K562 (cell line): ENCODE results near the gene EIF2AK2. TPM values are rescaled to one million over a fixed set of nuclear protein-coding genes. Genes with fewer than 3 reads are reported as not detected.
A peak's percentile ranks its signal among the peaks of the same experiment; 100 is the strongest.

Experiments used
- ATF7 ChIP-seq: fragments of 450-650 bp; IDR thresholded peaks from 2 replicates; pipeline ENCODE4 v1.7.1; 2014; ENCODE audit warnings: mild to moderate bottlenecking, moderate library complexity
- RAD51 ChIP-seq: fragments of 450-650 bp; IDR thresholded peaks from 2 replicates; pipeline ENCODE4 v1.7.1; 2016; ENCODE audit warnings: low read depth, mild to moderate bottlenecking, borderline replicate concordance
- RFX7 ChIP-seq: fragments of 250-450 bp; sonication (Bioruptor Pico); IDR thresholded peaks from 2 replicates; pipeline ENCODE4 v1.5.1; 2021; ENCODE audit warnings: mild to moderate bottlenecking
- SPI1 ChIP-seq: IDR thresholded peaks from 2 replicates; pipeline ENCODE4 v1.6.1; 2011; ENCODE audit warnings: low read depth, low read length, control low read depth, borderline replicate concordance
- ZC3H11A ChIP-seq: IDR thresholded peaks from 2 replicates; pipeline ENCODE4 v1.6.1; 2012; ENCODE audit warnings: low read depth, low read length, improper control_type of control experiment
- polyA plus RNA-seq, 8 experiments: library from polyadenylated mRNA; depleted of rRNA in 4 of 8; stranded (reverse) in 5 of 8; unstranded in 3 of 8; fragments of >200 nt; fragmentation: Nextera tagmentation in 2 of 8; fragmentation: Illumina TruSeq in 1 of 8; extraction: Ambion mirVana in 2 of 8; extraction: Trizol in 1 of 8; gene quantifications; 2 replicates each; pipeline versions ENCODE4 v1.2.1 to v1.2.3, GENCODE V29; 2011 to 2014; ENCODE audit warnings: inconsistent platforms in 1 of 8, missing spikeins in 1 of 8
- total RNA-seq, 7 experiments: library from RNA; depleted of rRNA in 6 of 7; stranded (reverse); fragments of >200 nt in 6 of 7; fragmentation: Illumina TruSeq in 2 of 7; extraction: Trizol in 2 of 7; gene quantifications; 2 replicates each; pipeline versions ENCODE4 v1.2.1 to v1.2.3, GENCODE V29; 2011 to 2021; ENCODE audit warnings: low replicate concordance in 1 of 7
- TF ChIP-seq, protein P1 (sequence below), 2 experiments: fragments of 450-650 bp in 1 of 2; sonication (generic) in 1 of 2; formaldehyde crosslinking in 1 of 2; IDR thresholded peaks; 2 replicates each; pipeline versions ENCODE4 v1.7.1 to v1.9.0; 2016 to 2022; ENCODE audit warnings: inconsistent platforms in 1 of 2, mild to moderate bottlenecking in 1 of 2, missing genetic modification reagents in 1 of 2
- TF ChIP-seq, protein P2 (sequence below): fragments of 250-450 bp; sonication (Bioruptor Pico); IDR thresholded peaks from 2 replicates; pipeline ENCODE4 v1.8.0; 2022; ENCODE audit warnings: moderate library complexity, mild to moderate bottlenecking, inconsistent platforms
- TF ChIP-seq, protein P3 (sequence below): fragments of 250-450 bp; sonication (Bioruptor Pico); IDR thresholded peaks from 2 replicates; pipeline ENCODE4 v1.8.0; 2022; ENCODE audit warnings: moderate library complexity, mild to moderate bottlenecking, inconsistent platforms
- TF ChIP-seq, protein P4 (sequence below): fragments of 200-800 bp; sonication (Bioruptor generic); IDR thresholded peaks from 2 replicates; pipeline ENCODE4 v1.6.1; 2016; ENCODE audit warnings: missing genetic modification characterization, missing compliant biosample characterization

Gene EIF2AK2
- total and polyA plus RNA-seq, 9 of the 15 experiments (the other 6 are each of a cell fraction or from before 2014, with no cell fraction given), result 3.8 to 19.5 (median 13.3) TPM

DNA sequence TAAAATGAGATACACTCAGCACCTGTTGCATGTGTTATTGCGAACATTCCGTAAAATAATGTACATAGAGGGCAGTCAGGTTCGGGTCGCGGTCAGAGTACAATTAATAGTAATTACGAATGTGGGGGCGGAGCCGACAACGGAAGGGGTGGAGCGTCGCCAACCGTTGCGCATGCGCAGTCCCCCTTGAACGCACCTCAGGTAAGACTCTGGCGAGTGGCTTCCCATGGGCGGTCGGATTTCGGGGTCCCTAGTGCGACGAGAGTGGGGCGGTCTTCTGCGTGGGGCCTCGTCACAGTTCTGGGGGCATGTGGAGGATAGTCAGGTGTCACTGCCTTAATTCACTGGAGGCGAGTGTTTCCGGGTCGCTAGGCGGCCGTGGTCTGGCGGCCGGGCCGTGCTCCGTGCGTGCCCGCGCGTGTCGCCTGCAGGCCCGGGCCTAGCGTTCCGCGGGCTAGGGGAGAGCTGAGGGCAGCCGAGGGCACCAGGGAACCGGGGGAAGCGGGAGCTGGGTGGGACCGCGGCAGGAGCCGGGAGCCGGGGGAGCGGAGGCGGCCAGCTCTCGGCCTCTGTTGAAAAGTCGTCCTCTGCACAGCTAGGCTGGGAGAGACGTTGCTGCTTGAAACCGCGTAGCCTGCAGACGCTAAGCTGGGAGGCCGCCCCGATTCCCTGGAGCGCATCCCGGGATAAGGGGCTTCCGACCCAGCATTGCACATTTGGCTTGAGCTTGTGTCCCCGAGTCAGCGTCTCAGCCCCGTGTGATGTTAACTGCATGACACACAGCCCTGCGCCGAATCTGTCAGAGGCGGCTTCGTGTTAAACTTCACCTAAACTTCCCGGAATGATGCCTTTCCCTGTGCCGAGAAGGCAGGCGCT is 39.8 kb upstream of the EIF2AK2 start, which contains the start of gene CEBPZOS (continued):
- TF ChIP-seq SPI1 (no peak), RAD51 (no peak), ATF7 (peak; percentile 55; the same call in 1 of the 2 replicates), RFX7 (CRISPR knock-in tag) (no peak), ZC3H11A (no peak)
- TF ChIP-seq, protein P1, sequence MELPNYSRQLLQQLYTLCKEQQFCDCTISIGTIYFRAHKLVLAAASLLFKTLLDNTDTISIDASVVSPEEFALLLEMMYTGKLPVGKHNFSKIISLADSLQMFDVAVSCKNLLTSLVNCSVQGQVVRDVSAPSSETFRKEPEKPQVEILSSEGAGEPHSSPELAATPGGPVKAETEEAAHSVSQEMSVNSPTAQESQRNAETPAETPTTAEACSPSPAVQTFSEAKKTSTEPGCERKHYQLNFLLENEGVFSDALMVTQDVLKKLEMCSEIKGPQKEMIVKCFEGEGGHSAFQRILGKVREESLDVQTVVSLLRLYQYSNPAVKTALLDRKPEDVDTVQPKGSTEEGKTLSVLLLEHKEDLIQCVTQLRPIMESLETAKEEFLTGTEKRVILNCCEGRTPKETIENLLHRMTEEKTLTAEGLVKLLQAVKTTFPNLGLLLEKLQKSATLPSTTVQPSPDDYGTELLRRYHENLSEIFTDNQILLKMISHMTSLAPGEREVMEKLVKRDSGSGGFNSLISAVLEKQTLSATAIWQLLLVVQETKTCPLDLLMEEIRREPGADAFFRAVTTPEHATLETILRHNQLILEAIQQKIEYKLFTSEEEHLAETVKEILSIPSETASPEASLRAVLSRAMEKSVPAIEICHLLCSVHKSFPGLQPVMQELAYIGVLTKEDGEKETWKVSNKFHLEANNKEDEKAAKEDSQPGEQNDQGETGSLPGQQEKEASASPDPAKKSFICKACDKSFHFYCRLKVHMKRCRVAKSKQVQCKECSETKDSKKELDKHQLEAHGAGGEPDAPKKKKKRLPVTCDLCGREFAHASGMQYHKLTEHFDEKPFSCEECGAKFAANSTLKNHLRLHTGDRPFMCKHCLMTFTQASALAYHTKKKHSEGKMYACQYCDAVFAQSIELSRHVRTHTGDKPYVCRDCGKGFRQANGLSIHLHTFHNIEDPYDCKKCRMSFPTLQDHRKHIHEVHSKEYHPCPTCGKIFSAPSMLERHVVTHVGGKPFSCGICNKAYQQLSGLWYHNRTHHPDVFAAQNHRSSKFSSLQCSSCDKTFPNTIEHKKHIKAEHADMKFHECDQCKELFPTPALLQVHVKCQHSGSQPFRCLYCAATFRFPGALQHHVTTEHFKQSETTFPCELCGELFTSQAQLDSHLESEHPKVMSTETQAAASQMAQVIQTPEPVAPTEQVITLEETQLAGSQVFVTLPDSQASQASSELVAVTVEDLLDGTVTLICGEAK (IDR thresholded peaks at IDR 0.05), result peak; percentile 85
- TF ChIP-seq, protein P1 (CRISPR knock-in tag; IDR thresholded peaks at IDR 0.05), result no peak
- TF ChIP-seq, protein P2, sequence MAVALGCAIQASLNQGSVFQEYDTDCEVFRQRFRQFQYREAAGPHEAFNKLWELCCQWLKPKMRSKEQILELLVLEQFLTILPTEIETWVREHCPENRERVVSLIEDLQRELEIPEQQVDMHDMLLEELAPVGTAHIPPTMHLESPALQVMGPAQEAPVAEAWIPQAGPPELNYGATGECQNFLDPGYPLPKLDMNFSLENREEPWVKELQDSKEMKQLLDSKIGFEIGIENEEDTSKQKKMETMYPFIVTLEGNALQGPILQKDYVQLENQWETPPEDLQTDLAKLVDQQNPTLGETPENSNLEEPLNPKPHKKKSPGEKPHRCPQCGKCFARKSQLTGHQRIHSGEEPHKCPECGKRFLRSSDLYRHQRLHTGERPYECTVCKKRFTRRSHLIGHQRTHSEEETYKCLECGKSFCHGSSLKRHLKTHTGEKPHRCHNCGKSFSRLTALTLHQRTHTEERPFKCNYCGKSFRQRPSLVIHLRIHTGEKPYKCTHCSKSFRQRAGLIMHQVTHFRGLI, result no peak
- TF ChIP-seq, protein P3, sequence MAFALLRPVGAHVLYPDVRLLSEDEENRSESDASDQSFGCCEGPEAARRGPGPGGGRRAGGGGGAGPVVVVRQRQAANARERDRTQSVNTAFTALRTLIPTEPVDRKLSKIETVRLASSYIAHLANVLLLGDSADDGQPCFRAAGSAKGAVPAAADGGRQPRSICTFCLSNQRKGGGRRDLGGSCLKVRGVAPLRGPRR (CRISPR knock-in tag), result no peak
- TF ChIP-seq, protein P4, sequence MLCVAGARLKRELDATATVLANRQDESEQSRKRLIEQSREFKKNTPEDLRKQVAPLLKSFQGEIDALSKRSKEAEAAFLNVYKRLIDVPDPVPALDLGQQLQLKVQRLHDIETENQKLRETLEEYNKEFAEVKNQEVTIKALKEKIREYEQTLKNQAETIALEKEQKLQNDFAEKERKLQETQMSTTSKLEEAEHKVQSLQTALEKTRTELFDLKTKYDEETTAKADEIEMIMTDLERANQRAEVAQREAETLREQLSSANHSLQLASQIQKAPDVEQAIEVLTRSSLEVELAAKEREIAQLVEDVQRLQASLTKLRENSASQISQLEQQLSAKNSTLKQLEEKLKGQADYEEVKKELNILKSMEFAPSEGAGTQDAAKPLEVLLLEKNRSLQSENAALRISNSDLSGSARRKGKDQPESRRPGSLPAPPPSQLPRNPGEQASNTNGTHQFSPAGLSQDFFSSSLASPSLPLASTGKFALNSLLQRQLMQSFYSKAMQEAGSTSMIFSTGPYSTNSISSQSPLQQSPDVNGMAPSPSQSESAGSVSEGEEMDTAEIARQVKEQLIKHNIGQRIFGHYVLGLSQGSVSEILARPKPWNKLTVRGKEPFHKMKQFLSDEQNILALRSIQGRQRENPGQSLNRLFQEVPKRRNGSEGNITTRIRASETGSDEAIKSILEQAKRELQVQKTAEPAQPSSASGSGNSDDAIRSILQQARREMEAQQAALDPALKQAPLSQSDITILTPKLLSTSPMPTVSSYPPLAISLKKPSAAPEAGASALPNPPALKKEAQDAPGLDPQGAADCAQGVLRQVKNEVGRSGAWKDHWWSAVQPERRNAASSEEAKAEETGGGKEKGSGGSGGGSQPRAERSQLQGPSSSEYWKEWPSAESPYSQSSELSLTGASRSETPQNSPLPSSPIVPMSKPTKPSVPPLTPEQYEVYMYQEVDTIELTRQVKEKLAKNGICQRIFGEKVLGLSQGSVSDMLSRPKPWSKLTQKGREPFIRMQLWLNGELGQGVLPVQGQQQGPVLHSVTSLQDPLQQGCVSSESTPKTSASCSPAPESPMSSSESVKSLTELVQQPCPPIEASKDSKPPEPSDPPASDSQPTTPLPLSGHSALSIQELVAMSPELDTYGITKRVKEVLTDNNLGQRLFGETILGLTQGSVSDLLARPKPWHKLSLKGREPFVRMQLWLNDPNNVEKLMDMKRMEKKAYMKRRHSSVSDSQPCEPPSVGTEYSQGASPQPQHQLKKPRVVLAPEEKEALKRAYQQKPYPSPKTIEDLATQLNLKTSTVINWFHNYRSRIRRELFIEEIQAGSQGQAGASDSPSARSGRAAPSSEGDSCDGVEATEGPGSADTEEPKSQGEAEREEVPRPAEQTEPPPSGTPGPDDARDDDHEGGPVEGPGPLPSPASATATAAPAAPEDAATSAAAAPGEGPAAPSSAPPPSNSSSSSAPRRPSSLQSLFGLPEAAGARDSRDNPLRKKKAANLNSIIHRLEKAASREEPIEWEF, result no peak
